Measurements from ENCODE around the gene BST1. TPM values are rescaled to one million over a fixed set of nuclear protein-coding genes. Genes with fewer than 3 reads are reported as not detected.
A peak's percentile ranks its signal among the peaks of the same experiment; 100 is the strongest.

Gene BST1
- total RNA-seq, 1 experiment from 2014 or later = 3.0 TPM

DNA sequence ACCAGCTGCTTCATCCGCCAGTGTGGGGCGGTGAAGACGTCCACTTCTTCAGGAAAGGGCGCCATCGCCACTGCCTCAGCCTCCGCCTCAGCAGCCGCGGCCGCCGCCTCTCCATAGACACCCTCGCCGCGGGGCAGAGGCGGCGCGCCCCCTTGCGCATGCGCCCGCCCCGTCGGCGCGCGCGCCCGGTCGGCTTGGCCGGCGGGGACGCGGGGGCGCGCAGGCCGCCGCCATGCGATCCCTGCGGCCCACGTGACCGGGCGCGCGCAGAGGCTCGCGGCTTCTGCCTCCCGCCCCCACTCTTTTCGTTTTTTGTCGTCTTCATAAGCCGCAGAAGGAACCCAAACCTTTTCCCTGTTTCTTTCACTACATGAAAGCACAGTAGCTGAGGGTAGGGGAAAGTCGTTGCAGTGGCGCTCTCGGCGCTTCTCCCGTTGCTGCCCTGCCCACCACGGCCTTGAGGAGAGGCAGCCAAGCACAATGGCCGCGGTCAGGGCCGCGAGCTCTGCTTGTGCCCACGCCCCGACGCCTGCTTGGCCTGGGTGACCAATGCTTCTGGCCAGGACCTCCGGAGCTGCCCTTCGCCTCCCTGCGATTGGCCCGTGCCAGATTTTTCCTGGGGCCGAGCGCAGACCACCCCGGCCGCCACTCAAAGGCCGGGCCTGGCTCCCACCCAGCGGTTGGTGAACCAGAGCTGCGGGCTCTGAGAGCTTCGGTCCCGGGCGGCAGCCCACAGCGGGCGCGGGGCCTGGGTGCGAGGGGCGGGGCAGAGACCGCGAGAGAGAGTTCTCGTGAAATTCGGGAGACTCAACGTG is 47.4 kb upstream of the BST1 start, which contains the start of gene FBXL5:
Gene FBXL5, minus strand, starts transcription at position 135 of the 815 bp plus-strand sequence. Its CDS starts 70 bp downstream, at position 65.
- ATAC-seq = peak; percentile 88
- BruUV-seq (replicated peaks) = no TSS peak
- H3K4me3 ChIP-seq (ENCODE audit: low read depth in 2 of 2, low read length in 2 of 2) = peak within 1 kb of the TSS; percentile 67 to 72
- H3K36me3 ChIP-seq (ENCODE audit: control insufficient read depth, insufficient read depth, low read length) = no peaks in the 10 kb centered on the region; the same call in 1 of the 2 replicates
- in situ Hi-C loops (cut with HindIII; ENCODE audit: low pct_unique_long_range_greater_than_20kb, low sequenced_read_pairs) (no loop called here), intact Hi-C loops (cut with micrococcal nuclease; ENCODE audit: unreplicated experiment) (no loop called here)
- no peak for DNase-seq (ENCODE audit: low read depth, low spot score)
- H3K27ac ChIP-seq (ENCODE audit: low read length) = peak within 1 kb of the TSS; percentile 90
- CTCF ChIA-PET = no interaction called here
- POLR2A ChIA-PET = no interaction called here
- H3K4me1 ChIP-seq (ENCODE audit: control insufficient read depth, insufficient read depth, low read length) = peaks cover 15% of the 10 kb centered on the region; the same call in 1 of the 2 replicates
- TF ChIP-seq, protein P1, sequence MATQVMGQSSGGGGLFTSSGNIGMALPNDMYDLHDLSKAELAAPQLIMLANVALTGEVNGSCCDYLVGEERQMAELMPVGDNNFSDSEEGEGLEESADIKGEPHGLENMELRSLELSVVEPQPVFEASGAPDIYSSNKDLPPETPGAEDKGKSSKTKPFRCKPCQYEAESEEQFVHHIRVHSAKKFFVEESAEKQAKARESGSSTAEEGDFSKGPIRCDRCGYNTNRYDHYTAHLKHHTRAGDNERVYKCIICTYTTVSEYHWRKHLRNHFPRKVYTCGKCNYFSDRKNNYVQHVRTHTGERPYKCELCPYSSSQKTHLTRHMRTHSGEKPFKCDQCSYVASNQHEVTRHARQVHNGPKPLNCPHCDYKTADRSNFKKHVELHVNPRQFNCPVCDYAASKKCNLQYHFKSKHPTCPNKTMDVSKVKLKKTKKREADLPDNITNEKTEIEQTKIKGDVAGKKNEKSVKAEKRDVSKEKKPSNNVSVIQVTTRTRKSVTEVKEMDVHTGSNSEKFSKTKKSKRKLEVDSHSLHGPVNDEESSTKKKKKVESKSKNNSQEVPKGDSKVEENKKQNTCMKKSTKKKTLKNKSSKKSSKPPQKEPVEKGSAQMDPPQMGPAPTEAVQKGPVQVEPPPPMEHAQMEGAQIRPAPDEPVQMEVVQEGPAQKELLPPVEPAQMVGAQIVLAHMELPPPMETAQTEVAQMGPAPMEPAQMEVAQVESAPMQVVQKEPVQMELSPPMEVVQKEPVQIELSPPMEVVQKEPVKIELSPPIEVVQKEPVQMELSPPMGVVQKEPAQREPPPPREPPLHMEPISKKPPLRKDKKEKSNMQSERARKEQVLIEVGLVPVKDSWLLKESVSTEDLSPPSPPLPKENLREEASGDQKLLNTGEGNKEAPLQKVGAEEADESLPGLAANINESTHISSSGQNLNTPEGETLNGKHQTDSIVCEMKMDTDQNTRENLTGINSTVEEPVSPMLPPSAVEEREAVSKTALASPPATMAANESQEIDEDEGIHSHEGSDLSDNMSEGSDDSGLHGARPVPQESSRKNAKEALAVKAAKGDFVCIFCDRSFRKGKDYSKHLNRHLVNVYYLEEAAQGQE (IDR thresholded peaks at IDR 0.05; ENCODE audit: insufficient read depth in 1 of 2, low read depth in 2 of 2, low read length in 1 of 2) = no peak
- TF ChIP-seq TCF7L2 (IDR thresholded peaks at IDR 0.05; ENCODE audit: low read depth, low read length) (no peak), SIN3A (IDR thresholded peaks at IDR 0.05; ENCODE audit: borderline replicate concordance, insufficient read depth, low read depth, low read length) (no peak), POLR2AphosphoS5 (IDR thresholded peaks at IDR 0.05; ENCODE audit: low read depth, low read length) (peak; percentile 65)
- TF ChIP-seq, protein P2, sequence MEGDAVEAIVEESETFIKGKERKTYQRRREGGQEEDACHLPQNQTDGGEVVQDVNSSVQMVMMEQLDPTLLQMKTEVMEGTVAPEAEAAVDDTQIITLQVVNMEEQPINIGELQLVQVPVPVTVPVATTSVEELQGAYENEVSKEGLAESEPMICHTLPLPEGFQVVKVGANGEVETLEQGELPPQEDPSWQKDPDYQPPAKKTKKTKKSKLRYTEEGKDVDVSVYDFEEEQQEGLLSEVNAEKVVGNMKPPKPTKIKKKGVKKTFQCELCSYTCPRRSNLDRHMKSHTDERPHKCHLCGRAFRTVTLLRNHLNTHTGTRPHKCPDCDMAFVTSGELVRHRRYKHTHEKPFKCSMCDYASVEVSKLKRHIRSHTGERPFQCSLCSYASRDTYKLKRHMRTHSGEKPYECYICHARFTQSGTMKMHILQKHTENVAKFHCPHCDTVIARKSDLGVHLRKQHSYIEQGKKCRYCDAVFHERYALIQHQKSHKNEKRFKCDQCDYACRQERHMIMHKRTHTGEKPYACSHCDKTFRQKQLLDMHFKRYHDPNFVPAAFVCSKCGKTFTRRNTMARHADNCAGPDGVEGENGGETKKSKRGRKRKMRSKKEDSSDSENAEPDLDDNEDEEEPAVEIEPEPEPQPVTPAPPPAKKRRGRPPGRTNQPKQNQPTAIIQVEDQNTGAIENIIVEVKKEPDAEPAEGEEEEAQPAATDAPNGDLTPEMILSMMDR (IDR thresholded peaks at IDR 0.05) = no peak
- no peaks in the 10 kb centered on the region for H3K9me3 ChIP-seq (ENCODE audit: control insufficient read depth, insufficient read depth, low read depth, low read length)
- no peaks in the 10 kb centered on the region for H3K27me3 ChIP-seq (ENCODE audit: control insufficient read depth, insufficient read depth, low read length)

DNA sequence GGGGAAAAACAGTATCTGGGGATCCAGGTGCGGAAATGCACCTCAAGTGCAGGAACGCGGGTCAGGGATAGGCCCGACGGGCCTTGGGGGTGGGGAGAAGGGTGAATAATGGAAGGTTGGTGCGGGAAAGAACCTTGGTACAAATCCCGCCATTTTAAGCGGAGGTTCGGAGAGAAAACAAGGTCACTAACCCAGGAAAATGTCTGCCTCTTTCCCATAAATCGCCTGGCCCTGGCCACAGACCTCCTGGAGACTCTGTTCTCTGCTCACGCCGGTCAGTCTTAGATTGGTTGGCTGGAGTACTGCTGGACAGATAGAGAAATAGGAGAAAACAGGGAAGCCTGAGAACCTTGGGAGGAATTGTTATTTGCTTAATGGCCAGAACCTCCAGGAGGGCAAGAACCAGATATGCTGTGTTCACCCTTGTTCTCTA is 46.8 kb upstream of the BST1 start:
- ChIA-PET CTCF (no interaction called here), POLR2A (no interaction called here)

More for the DNA sequence above, 46.8 kb upstream of the BST1 start:
- in situ Hi-C loops (cut with HindIII; ENCODE audit: low pct_unique_long_range_greater_than_20kb, low sequenced_read_pairs) = no loop called here
- Histone ChIP-seq H3K36me3 (ENCODE audit: control insufficient read depth, insufficient read depth, low read length) (no peaks in the 10 kb centered on the region; the same call in 1 of the 2 replicates), H3K27ac (ENCODE audit: low read length) (peak overlapping the region; percentile 90), H3K4me1 (ENCODE audit: control insufficient read depth, insufficient read depth, low read length) (peaks cover 14% of the 10 kb centered on the region; the same call in 1 of the 2 replicates), H3K9me3 (ENCODE audit: control insufficient read depth, insufficient read depth, low read depth, low read length) (no peaks in the 10 kb centered on the region), H3K4me3 (ENCODE audit: low read depth in 2 of 2, low read length in 2 of 2) (peak overlapping the region; percentile 62 to 72), H3K27me3 (ENCODE audit: control insufficient read depth, insufficient read depth, low read length) (no peaks in the 10 kb centered on the region)
- ATAC-seq (peak; percentile 3; the same call in 1 of the 2 replicates), DNase-seq (ENCODE audit: low read depth, low spot score) (no peak)
- TF ChIP-seq, protein P1 (IDR thresholded peaks at IDR 0.05; ENCODE audit: insufficient read depth in 1 of 2, low read depth in 2 of 2, low read length in 1 of 2) = no peak
- TF ChIP-seq POLR2AphosphoS5 (IDR thresholded peaks at IDR 0.05; ENCODE audit: low read depth, low read length) = no peak
- no peak for TF ChIP-seq TCF7L2 (IDR thresholded peaks at IDR 0.05; ENCODE audit: low read depth, low read length)
- TF ChIP-seq, protein P2 (IDR thresholded peaks at IDR 0.05) = no peak
- intact Hi-C loops (cut with micrococcal nuclease; ENCODE audit: unreplicated experiment) = no loop called here
- BruUV-seq (replicated peaks) = no TSS peak
